ENCODE data around the gene PCBP2.

DNA sequence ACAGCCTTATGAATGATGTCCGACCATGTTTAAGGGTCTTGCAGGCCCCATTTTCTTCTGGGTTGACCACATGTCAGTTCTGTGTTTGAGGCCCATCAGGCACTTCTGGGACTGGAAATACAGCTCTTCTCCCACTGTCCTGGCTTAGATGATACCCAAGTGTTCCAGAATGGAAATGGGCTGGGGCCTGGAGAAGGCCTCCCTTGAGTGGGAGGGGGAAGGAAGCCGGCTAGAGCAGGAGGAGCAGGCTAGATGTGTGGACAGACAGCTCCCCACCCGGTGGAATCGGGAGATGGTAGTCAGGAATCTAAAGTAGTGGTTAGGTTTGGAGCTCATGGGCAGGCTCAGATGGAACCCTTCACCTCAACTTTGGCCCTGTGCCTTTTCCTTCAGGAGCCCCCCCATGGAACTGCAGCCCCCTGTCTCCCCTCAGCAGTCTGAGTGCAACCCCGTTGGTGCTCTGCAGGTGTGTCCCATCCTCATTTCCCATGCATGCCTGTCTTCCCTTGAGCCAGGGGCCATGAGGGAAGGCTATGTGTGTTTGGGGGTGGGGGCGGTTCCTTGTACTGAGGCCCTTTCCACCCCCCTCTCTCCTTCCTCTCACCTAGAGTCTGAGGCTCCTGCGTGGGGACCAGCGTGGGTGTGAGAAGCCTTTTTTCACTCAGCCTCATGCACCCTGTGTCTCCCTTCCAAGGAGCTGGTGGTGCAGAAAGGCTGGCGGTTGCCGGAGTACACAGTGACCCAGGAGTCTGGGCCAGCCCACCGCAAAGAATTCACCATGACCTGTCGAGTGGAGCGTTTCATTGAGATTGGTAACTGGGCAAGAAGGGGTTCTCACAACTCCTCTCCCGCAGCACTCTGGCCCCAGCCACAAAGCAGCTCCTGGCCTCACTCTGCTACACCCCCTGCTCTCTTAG, 52.4 kb downstream of the PCBP2 start:
- TF ChIP-seq CTCF (IDR thresholded peaks at IDR 0.05) (no peak), POLR2A (IDR thresholded peaks at IDR 0.05) (no peak)
